DMS 273 (cell line): ENCODE measurements around the gene GLRX5.
A peak's percentile ranks its signal among the peaks of the same experiment; 100 is the strongest.
"Not testable (repeated sequence)": the region's sequence is repeated elsewhere in the genome, so short reads cannot be mapped to it uniquely, and the experiment has no call there.

Experiments used
- DNase-seq: peaks from one replicate; lab custom pipeline; 2025; ENCODE audit not compliant: unreplicated experiment; lab: John Stamatoyannopoulos, UW

The GLRX5 gene

GRCh38 chr14:95498622-95499353 is 36.1 kb upstream of the GLRX5 start:
- peak; percentile 51 for DNase-seq

GRCh38 chr14:95499354-95499750 is 35.5 kb upstream of the GLRX5 start:
- no peak for DNase-seq

- no peak for DNase-seq
Observed at GRCh38 chr14:95500201-95500681, 34.6 kb upstream of the GLRX5 start.

GRCh38 chr14:95500772-95501401 is 34.0 kb upstream of the GLRX5 start:
- no peak for DNase-seq

- DNase-seq = no peak
Observed at GRCh38 chr14:95502381-95502950, 32.4 kb upstream of the GLRX5 start.

- no peak for DNase-seq
Observed at GRCh38 chr14:95503365-95504134, 31.3 kb upstream of the GLRX5 start.

GRCh38 chr14:95504135-95505029 is 30.5 kb upstream of the GLRX5 start:
- no peak for DNase-seq

- no peak for DNase-seq
Observed at GRCh38 chr14:95505030-95505589, 29.7 kb upstream of the GLRX5 start.

GRCh38 chr14:95507174-95507573 is 27.7 kb upstream of the GLRX5 start:
- DNase-seq = no peak

GRCh38 chr14:95507701-95508103 is 27.1 kb upstream of the GLRX5 start:
- peak; percentile 41 for DNase-seq

- DNase-seq = no peak
Observed at GRCh38 chr14:95508377-95508776, 26.5 kb upstream of the GLRX5 start.

GRCh38 chr14:95509495-95509894 is 25.4 kb upstream of the GLRX5 start:
- no peak for DNase-seq

GRCh38 chr14:95510344-95510743 is 24.5 kb upstream of the GLRX5 start:
- not testable (repeated sequence) for DNase-seq

GRCh38 chr14:95510804-95511203 is 24.0 kb upstream of the GLRX5 start:
- DNase-seq = no peak

- DNase-seq = no peak
Observed at GRCh38 chr14:95511687-95512086, 23.2 kb upstream of the GLRX5 start.

GRCh38 chr14:95513291-95513690 is 21.6 kb upstream of the GLRX5 start:
- DNase-seq = no peak

- no peak for DNase-seq
Observed at GRCh38 chr14:95514131-95515079, 20.4 kb upstream of the GLRX5 start.

GRCh38 chr14:95515080-95515489 is 19.8 kb upstream of the GLRX5 start:
- peak; percentile 41 for DNase-seq
